Effector CD8-positive, alpha-beta T cell (primary cell): ENCODE measurements around the gene SLC35F4.
"Not testable (repeated sequence)": the region's sequence is repeated elsewhere in the genome, so short reads cannot be mapped to it uniquely, and the experiment has no call there.

Experiments used
- DNase-seq: peaks from one replicate; lab custom pipeline; 2025; lab: John Stamatoyannopoulos, UW
- total RNA-seq, 4 experiments: gene quantifications; one replicate each; lab custom pipeline; 2026; lab: John Stamatoyannopoulos, UW

Gene SLC35F4
- total RNA-seq, result 0 to 0.27 (median 0) reads per million in 4 experiments

- no peak for DNase-seq
These were observed at the start of gene SLC35F4 for GRCh38 chr14:57865403-57866198. Gene SLC35F4 (minus strand): TSS chr14:57866092.

GRCh38 chr14:57909626-57910025 is 43.7 kb upstream of the SLC35F4 start:
- no peak for DNase-seq

DNA sequence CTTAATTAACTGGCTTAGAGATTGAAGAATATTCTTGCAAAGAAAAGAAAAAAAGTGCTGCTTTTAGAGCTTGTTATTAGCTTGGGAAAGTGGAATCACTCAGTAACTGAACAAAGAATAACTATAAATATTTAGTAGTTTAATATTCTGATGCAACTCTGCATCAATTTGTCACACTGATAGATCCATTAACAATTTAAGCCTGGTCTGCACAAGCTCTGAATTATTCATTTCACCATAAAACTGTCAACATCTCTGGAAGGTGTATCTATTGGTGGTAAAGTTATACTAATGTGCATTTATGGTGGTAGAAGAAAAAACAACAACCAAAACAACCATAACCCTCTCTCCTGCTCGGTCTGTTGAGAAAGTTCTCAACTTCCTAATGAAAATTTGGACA is 38.1 kb upstream of the SLC35F4 start:
- no peak for DNase-seq

DNA sequence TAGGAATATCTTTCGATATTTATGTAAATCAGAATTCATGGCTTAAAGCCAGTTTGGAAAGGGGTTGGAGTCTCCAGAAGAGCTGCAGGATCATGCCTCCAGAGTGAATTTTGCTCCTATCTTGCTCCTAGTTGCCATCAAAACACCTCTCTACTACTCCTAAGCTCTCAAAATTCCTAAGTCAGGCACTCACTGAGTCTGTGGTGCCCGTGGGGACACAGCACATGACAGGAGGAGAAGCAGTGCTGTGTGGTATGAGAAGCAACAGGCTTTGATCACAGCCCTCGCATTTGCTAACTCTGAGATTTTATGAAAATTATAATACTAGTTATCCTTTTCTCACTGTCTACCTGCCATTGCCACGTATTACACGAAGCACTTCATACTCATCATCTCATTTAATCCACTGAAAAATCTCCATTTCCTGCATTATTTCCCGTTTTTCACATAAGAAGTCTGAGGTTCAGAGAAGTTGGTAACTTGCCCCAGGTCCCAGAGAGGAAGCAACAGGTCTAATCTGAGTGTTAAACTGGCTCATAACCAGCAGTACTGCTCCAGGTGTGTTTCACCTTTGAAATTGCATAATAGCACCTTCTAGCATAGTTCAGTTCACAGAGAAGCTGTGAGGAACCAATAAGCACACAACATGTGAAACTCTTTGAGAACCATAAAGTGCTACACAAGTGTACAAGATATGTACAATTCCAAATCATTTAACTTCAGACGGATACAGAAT is 33.1 kb upstream of the SLC35F4 start:
- no peak for DNase-seq

GRCh38 chr14:57897144-57897748 is 31.4 kb upstream of the SLC35F4 start:
- DNase-seq, result no peak

- no peak for DNase-seq
These were observed 23.4 kb upstream of the SLC35F4 start for GRCh38 chr14:57889245-57889644.

GRCh38 chr14:57884175-57884574 is 18.3 kb upstream of the SLC35F4 start:
- no peak for DNase-seq

DNA sequence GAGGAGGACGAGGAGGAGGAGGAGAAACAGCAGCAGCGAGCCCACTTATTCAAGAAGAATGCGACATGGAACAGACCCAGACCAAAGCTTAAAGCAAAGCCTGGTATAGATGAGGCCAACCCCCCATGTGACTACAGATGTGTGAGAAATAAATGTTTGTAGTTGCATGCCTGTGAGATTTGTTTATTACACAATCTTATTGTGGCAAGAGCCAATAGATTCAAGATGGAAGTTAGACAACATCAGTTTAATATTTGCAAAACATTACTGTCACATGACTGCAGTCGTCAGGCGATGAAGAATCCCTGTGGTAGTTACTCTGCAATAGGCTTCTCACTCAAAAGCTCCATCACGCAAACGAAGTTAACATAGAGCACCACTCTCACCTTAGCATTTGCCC is 17.2 kb upstream of the SLC35F4 start:
- DNase-seq, result no peak

- DNase-seq, result no peak
These were observed 13.6 kb upstream of the SLC35F4 start for GRCh38 chr14:57879516-57879915.

- no peak for DNase-seq
These were observed 10.1 kb upstream of the SLC35F4 start for GRCh38 chr14:57875985-57876384.

DNA sequence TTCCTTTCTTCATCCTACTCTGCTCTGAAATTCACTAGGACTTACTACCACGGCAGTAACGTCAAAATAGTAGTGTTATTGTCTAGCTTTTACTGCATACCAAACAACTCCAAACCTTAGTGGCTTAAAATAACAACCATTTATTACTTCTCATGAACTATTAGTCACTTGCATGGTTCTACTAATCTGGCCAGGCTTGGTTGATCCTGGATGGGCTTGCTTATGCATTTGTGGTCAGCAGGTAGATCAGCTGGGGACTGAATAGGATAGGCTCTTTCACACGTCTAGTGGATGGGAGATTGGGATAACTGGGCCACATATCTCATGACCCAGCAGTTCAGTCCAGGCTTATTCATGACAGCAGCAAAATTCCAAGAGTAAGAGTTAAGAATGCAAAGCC is 9.4 kb upstream of the SLC35F4 start:
- no peak for DNase-seq

GRCh38 chr14:57871459-57872080 is 5.7 kb upstream of the SLC35F4 start:
- no peak for DNase-seq

GRCh38 chr14:57870686-57871457 is 5.0 kb upstream of the SLC35F4 start:
- no peak for DNase-seq

DNA sequence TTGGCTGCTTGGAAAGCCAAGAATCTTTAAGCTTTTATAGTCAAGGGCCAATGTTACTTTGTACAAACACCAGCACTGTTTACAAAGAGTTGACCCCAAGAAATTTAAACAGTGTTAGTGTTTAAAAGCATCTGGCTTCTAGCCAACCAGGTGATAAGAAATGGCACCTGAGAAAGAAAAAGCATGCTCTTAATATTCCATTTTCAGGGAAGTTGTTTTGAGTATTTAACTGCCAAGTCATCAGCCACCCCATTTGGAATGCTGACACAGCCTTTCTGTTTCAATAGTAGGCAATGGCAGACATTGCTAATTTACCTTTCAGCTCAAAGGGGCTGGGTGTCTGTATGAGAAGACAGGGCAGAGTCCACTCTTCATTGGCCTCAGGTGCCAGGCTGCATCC is 3.7 kb upstream of the SLC35F4 start:
- no peak for DNase-seq

- no peak for DNase-seq
These were observed 360 bp upstream of the SLC35F4 start for GRCh38 chr14:57866199-57866705.

DNA sequence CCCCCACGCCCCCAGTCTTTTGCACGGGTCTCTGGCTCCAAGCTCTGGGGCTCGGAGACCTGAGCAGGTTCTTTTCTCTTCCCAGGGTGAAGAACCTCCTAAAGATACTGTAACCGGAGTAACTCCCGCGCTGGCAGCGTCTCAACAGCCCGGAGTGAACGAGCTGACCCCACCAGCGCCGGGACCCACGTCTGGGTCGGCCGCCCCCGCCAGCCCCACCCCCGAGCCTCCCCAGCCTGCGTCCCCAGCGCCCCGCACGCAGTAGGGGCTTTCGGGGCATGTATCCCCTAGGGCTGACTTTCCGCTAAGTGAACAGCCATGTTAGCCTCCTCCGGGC is 858 bp downstream of the SLC35F4 start:
- no peak for DNase-seq

DNA sequence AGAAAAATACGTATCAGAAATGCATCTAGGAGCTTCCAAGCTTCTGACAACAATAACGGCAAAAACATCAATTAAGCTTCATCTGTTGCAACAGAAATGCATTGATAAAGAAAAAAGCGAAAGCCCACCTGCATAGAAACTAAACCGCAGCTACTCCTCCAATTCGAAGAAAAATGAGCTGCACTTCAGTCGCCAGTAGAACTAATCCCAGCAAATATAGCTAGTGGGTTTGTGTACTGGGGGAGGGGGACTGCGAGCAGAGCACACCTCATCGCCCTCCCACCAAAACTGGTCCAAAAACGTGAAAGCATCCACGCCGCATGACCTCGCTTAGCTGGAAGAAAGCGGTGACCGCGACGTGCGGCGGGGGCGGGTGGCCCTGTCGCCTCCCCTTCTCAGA is 1.2 kb downstream of the SLC35F4 start:
- no peak for DNase-seq

GRCh38 chr14:57863471-57863870 is 2.4 kb downstream of the SLC35F4 start:
- DNase-seq, result no peak

- not testable (repeated sequence) for DNase-seq
These were observed 10.2 kb downstream of the SLC35F4 start for GRCh38 chr14:57855666-57856065.

DNA sequence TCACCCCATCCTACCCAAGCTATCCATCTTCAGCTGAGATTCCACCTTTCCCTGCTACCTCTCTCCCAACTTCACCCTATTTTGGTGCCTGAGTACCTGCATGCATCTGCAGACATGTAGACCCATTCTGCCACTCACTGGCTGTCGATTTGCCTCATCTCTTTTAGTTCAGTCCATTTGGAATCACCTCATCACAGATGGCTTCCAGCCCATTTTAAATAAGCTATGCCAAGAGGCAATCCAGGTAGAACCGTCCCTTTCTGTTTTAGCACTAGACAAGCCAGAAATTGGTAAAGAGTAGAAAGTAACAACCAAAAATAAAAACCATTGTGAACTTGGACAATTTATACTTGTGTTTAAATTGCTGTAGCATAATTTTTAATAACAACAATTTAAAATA is 11.3 kb downstream of the SLC35F4 start:
- no peak for DNase-seq

DNA sequence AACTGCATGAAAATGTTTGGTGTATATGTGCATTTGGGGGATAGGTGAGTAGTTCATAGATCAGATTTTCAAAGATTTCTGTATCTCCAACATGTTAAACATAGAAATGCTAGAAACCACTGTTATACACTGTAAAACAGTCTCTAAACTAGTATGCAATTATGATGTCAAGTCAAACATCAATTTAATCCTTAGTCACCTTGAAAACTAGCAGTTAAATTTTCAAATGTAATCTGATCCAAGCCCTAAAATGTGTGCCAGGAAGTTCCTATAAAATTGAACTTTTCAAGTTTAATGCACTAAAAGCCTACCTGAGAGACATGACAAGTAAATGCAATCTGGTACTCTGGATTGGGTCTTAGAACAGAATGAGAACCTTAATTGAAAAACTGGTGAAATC is 14.5 kb downstream of the SLC35F4 start:
- no peak for DNase-seq

- no peak for DNase-seq
These were observed 17.1 kb downstream of the SLC35F4 start for GRCh38 chr14:57848786-57849185.
